Measurements from ENCODE around the gene CYP11A1.

CYP11A1 gene

GRCh38 chr15:74387621-74388362, 20.3 kb upstream of the CYP11A1 start:
- no peak for DNase-seq

DNA sequence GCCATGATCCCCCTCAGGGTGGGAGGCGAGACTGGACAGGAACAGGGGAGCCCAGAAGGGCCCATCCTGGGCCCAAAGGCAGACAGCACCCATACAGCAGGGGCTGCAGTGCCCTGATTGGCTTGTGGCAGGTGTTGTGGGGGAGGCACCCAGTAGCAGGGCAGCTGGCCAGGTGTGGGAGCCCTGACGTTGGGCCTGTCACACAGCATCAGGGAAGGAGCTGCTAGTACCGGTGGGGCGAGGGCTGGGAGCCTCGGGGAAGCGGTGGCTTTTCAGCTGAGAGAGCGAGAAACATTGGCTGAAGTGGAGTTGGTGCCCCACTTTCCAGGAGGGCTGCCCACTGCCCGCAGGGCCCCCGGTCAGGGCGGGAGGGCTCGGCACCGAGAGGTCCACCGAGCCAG, 19.7 kb upstream of the CYP11A1 start:
- no peak for DNase-seq

DNA sequence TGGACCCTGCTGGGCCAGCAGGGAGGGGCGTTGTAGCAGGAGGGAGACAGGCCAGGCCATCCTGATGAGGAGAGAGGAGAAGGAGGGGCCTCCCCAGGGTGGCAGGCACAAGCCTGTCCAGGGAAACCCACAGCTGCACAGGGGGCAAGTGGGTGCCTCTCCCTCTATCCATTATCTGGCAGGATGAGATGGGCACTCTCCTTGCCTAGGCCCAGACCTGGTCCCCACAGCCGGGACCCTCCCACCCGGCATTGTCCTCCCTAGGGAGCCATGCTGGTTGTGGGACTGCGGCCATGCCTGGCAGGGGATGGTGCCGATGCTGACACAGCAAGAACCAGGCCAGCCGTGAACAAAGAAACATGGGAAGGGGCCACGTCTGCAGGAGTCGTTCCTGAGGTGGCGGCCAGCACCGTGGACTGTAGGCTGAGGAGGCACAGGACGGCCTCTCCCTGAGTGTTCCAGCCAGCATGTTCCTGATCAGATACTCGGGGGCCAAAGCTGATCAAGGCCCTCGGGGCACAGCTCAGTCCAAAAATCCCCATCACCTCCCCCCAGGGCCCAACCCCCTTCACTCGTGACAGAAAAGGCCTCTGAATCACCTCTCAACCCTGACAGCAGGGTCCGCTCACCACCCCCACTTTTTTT, 19.2 kb upstream of the CYP11A1 start:
- DNase-seq = no peak

DNA sequence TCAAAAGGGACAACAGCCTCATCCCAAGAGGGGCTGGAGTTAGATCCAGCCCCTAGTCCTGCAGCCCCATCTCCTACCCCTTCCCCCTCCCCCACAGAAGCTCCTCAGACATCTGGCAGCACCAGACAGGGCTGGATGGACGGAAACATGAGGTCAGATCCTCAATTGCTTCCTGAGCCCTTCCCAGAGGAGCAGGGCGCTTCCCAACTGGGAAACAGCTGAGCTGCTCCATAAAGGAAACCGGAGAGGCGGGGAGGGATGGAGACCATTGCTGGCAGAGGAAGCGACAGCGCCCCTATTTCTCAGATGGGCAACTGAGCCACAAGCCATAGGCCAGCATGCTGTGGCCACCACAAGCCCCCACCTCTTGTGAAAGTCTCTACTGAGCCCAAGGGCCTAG, 18.3 kb upstream of the CYP11A1 start:
- DNase-seq = no peak

- DNase-seq = no peak
Observed at GRCh38 chr15:74384881-74385643, 17.6 kb upstream of the CYP11A1 start.

DNA sequence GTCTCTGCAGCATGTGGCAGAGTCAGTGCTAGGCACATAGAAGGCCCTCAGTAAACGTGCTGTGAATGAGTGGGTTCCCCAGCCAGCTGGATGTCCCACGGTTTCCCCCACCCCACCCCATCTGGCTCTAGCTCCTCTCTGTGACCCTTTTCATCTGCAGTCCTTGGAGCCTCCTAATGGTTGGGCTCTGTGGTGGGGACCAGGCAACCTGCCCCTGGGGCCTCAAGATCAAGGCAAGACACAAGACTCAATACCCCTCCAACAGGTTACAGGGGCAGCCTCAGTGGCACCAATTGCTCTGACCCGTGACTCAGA, 17.1 kb upstream of the CYP11A1 start:
- no peak for DNase-seq

DNA sequence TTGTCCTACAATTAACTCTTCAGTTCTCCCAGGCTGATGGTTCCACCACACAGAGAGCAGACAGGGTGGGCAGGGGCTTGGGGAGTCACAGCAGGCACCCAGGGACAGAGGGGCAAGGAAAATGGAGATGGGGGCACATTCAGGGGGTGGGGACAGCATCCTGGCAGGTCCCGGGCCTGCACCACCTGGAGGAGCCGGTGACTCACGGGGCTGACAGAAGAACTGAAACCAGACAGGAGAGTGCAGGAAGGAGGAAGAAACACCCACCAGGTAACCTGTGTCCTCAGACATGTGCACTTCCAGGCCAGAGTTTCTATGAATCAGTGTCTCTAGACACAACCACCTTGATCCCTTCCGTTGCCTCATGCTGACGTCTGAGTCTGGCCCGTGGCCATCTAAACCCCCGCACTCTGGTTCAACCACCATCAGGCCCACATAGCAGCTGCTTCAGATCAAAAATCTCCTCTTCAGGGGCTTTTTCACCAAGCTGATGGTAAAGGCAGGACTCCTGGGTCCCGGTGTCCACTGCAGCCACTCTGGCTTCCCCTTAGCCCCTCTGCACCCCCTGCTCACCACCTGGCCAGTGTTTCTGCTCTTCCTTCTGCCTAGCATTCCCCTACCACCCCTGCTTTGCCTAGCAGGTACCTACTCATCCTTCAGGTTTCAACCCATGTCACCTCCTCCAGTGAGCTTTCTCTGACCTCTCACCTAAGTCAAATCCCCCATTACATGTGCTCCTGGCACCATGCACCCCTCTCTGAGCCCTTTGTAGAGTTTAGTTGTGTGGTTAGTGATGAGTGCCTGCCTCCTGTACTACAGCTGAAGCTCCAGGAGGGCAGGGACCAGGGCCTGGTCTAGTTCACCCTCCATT, 16.5 kb upstream of the CYP11A1 start:
- DNase-seq = no peak

DNA sequence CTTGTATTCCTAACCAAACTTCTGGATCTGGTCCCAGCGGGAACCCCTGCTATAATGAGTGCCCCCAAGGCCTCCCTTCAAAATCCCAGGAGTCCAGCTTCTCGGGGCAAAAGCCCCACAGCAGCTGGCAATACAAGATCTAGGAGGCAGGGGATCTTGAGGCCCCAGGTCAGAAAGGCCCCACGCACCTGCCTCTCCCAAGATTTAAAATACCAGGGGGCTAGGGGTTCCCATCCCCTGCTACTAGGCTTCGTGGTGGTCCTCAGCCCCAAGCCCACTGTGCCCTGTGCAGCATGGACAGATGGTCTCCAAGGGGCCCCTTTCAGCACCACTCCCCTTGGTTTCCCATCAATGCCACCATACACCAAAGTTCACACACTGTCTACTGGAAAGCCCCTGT, 15.8 kb upstream of the CYP11A1 start:
- DNase-seq = no peak

DNA sequence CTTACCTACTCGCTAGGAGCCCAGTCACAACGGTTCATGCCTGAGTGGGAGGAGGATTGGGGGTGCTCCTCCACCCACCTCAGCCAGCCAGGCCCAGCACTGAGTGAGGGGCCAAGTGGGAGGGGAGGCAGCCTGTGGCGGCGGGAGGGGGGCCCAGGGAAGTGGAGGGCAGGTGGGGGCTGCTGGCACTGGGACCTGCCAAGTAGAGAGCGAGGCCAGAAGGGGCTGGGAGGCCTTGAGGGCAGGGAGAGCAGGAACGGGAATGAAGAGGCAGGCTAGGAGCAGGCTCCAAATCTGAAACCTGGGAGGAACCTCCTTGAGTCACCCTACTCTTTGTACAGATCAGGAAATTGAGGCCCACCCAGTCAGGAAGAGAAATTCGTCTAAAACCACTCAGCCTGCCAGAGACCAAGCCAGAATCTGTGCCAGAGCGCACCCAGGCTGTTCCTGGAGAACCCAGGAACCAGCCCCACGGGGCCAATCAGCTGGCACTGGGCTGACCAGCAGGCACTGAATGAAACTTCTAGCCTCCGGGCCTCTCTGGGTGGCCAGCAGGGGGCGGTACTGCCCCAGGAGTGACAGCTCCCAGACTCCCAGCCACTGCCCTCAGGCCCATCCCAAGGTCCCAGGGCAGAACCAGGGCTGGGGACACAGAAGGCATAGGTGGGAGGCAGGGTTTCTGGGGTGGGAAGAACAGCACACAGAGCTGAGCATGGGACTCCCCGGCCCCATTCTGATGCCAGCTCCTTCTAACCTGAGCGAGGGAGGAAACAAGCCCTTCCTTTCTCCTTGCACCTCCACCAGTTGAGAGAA, 14.8 kb upstream of the CYP11A1 start:
- peak; percentile 33 for DNase-seq

GRCh38 chr15:74381481-74381880, 14.0 kb upstream of the CYP11A1 start:
- no peak for DNase-seq

GRCh38 chr15:74381190-74381453, 13.7 kb upstream of the CYP11A1 start:
- DNase-seq = no peak

GRCh38 chr15:74380361-74381189, 13.1 kb upstream of the CYP11A1 start:
- DNase-seq = no peak

GRCh38 chr15:74378848-74379247, 11.4 kb upstream of the CYP11A1 start:
- DNase-seq = no peak

DNA sequence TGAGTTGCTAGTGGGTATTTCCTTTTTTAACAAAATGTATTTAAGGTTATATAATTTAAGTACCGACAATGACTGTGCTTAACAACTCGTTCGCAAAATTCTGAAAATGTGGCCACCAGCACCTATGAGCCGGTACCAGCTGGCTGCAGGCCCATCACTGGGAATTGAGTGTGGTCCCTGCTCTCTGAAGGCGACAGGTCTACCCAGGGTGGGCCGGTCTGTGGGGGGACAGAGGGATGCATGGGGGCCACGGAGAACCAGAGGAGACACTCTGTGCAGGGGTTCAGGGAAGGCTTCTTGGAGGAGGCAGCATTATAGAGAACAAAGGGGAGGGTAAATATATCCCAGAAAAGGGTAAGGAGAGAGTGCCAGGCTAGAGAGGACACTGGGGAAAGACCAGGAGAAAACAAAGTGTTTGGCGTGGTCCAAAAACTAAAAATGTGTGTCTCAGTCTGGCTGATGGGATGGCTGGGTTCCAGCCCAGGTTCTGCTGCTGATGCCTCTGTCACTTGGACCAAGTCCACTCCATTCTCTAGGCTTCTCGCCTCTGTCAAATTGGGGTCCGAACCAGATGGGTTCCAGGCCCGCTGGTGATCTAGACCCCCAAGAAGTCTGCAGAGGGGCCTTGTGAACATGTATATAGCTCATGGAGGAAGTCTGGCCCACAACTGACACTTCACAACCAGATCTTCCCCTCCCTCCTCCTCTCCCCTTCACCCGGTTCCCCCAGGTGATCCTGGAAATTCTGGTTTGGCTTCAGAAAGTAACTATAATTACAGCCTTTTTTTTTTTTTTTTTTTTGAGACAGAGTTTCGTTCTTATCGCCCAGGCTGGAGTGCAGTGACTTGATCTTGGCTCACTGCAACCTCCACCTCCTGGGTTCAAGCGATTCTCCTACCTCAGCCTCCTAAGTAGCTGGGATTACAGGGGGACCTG, 10.7 kb upstream of the CYP11A1 start:
- no peak for DNase-seq

DNA sequence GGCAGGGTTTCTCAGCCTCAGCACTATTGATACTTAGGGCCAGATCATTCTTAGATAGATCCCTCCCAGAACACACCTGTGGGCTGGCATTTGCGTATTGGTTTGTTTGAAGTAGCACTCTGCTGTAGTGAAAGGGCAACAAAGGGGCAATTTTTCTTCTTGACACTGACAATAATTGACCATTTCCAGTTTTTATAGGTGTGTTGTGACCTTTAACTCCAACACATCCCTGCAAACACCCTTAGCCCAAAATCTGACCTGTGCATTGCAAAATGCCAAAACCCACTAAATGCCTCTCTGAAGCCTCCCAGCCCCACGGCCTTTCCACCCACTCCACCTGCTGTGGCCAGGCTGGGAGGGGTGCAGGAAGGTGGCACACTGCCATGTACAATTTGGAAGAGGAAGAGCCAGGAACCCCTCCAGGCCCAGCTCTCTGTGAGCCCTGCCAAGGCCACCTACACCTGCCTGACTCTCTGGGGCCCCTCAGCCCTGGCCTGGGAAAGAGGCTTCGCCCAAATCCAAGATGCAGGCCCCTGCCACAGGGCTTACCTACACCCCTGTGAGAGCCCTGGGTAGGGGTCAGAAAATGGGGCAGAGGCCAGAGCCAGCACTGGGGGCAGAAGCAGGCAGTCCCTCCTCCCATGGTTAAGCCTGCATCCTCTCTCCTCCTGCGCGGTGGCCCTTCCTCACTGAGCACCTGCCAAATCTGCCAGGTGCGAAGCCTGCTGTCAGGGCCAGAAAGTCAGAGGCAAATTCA, 9.6 kb upstream of the CYP11A1 start:
- no peak for DNase-seq

GRCh38 chr15:74376226-74376625, 8.8 kb upstream of the CYP11A1 start:
- DNase-seq = no peak

GRCh38 chr15:74375303-74375693, 7.9 kb upstream of the CYP11A1 start:
- DNase-seq = peak; percentile 29

GRCh38 chr15:74374648-74375302, 7.3 kb upstream of the CYP11A1 start:
- no peak for DNase-seq

Measured in NCI-H1694 treated with DMSO at 0.1 percent for 48 hours (cell line).